Chondrocyte (in vitro differentiated cells): ENCODE data around the gene CAV1. TPM values are rescaled to one million over a fixed set of nuclear protein-coding genes. Genes with fewer than 3 reads are reported as not detected.
A peak's percentile ranks its signal among the peaks of the same experiment; 100 is the strongest.

Source experiments
- DNase-seq: peaks from one replicate; pipeline ENCODE4 v3.0.0; 2021; ENCODE audit warnings: mixed read lengths, low spot score
- H3K27ac Mint-ChIP-seq: one replicate; pipeline ENCODE4 v1.8.0; 2021; ENCODE audit warnings: mild to moderate bottlenecking, moderate library complexity, mixed read lengths; ENCODE audit not compliant: unreplicated experiment
- H3K27me3 Mint-ChIP-seq: 2 replicates; pipeline ENCODE4 v1.8.0; 2021; ENCODE audit warnings: low read depth, mixed read lengths
- H3K36me3 Mint-ChIP-seq: 2 replicates; pipeline ENCODE4 v1.8.0; 2021; ENCODE audit warnings: low read depth, mixed read lengths
- H3K4me1 Mint-ChIP-seq: 2 replicates; pipeline ENCODE4 v1.8.0; 2021; ENCODE audit warnings: low read depth, mild to moderate bottlenecking, mixed read lengths
- H3K4me3 Mint-ChIP-seq: one replicate; pipeline ENCODE4 v1.8.0; 2021; ENCODE audit warnings: mild to moderate bottlenecking, moderate library complexity, mixed read lengths; ENCODE audit not compliant: unreplicated experiment
- H3K9me3 Mint-ChIP-seq: 2 replicates; pipeline ENCODE4 v1.8.0; 2021; ENCODE audit warnings: low read depth, mixed read lengths
- CTCF ChIP-seq: fragments of 200-600 bp; sonication (generic); IDR thresholded peaks from 2 replicates; pipeline ENCODE4 v1.5.0; 2021; ENCODE audit warnings: antibody characterized with exemption, mild to moderate bottlenecking, moderate library complexity
- total RNA-seq: library from RNA; stranded (reverse); gene quantifications from 3 replicates; pipeline ENCODE4 v1.2.1, GENCODE V29; 2021

The CAV1 gene
- total RNA-seq, 1 donor from 2014 or later: 297 TPM

DNA sequence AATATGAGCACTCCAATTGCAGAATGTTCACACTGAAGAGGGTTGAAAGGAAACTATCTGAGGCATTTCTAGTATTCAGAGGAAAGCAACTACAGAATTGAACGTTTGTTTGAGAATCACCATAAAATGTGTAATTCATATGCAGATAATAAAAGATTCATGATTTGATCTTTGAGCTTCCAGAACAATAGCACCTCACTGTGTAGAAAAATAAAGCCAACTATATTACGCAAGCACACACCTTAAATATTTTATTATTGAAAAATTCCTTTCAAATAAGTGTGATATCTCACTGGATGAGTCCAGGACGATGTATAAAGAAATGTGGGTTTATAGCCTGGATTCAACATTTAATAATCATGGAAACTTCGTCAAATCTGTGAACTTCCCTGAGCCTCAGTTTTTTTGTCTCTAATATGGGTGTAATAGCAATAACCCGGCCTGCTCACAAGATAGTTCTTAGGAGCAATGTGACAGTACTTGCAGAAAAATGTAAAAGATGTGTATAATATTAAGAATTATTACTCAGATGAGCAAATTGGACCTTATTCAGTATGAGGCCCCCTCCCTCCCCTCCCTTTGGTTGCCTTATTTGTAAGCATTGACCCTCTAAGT is 36.8 kb upstream of the CAV1 start:
- no peak for DNase-seq
- H3K36me3 Mint-ChIP-seq: no peaks in the 10 kb centered on the region
- no peak overlapping the region for H3K4me3 Mint-ChIP-seq
- no peaks in the 10 kb centered on the region for H3K27me3 Mint-ChIP-seq
- H3K9me3 Mint-ChIP-seq: peaks cover 2% of the 10 kb centered on the region
- no peak overlapping the region for H3K27ac Mint-ChIP-seq
- peaks cover 62% of the 10 kb centered on the region for H3K4me1 Mint-ChIP-seq
- TF ChIP-seq CTCF: no peak

DNA sequence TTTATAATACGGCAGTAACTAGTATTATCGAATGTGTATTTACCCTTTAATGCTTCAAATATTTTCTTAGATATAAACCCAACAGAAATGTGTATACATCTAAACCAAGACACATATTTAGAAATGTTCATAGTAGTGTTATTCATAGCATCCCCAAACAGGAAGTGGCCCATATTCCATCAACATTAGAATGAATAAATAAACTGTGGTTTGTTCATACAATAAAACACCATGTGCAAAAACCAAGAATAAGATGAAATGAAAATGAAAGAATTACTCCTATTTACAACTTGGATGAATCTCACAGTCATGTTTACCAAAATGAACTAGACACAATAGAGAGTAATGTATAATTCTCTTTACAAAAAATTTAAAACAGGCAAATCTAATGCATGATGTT is 34.5 kb upstream of the CAV1 start:
- Mint-ChIP-seq H3K4me3 (no peak overlapping the region), H3K9me3 (no peaks in the 10 kb centered on the region), H3K27ac (no peak overlapping the region), H3K27me3 (no peaks in the 10 kb centered on the region), H3K36me3 (no peaks in the 10 kb centered on the region), H3K4me1 (peaks cover 59% of the 10 kb centered on the region)
- no peak for TF ChIP-seq CTCF
- DNase-seq: no peak

DNA sequence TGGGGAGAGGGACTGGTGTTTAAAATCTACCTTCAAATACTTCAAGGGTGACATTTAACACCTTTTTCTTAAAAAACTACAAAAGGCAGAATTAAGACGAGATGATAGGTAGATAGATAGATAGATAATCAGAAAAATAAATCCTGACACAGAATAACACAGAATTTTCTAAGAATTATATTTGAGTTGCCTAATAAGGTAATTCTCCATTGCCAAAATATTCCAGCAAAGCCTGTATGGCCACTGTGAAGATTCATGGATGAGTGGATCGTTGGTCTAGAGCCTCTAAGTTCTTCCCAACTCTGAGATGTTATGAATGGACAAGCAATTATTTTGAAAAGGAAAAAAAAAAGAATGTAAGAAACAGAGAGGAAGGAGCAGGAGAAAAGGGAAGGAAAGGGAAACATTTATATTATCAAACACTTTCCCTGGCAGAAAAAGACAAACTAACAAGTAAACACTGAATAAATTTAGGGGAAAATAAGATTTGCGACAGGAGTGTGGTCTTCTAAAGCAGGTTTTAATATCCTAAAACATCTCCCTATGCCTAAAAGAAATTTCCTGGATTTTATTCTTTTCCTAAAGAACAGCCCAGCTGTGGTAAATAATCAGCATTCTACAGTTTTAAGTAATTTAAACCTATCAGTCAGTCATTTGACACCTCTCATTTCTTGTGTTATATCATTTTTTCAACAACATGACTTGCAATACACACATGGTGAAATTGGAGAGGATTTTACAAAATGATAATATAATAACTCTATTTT is 32.8 kb upstream of the CAV1 start:
- peak overlapping the region; percentile 53 for H3K27ac Mint-ChIP-seq

GRCh38 chr7:116492654-116493109 is 32.2 kb upstream of the CAV1 start:
- H3K4me3 Mint-ChIP-seq: no peak overlapping the region
- H3K27me3 Mint-ChIP-seq: no peaks in the 10 kb centered on the region
- DNase-seq: no peak
- no peak for TF ChIP-seq CTCF
- H3K27ac Mint-ChIP-seq: peak overlapping the region; percentile 53
- peaks cover 3% of the 10 kb centered on the region for H3K9me3 Mint-ChIP-seq
- peaks cover 49% of the 10 kb centered on the region for H3K4me1 Mint-ChIP-seq
- H3K36me3 Mint-ChIP-seq: no peaks in the 10 kb centered on the region

More for the DNA sequence above, 32.8 kb upstream of the CAV1 start:
- Mint-ChIP-seq H3K9me3 (peaks cover 3% of the 10 kb centered on the region), H3K4me1 (peaks cover 52% of the 10 kb centered on the region), H3K36me3 (no peaks in the 10 kb centered on the region), H3K4me3 (no peak overlapping the region), H3K27me3 (no peaks in the 10 kb centered on the region)
- no peak for TF ChIP-seq CTCF
- no peak for DNase-seq

DNA sequence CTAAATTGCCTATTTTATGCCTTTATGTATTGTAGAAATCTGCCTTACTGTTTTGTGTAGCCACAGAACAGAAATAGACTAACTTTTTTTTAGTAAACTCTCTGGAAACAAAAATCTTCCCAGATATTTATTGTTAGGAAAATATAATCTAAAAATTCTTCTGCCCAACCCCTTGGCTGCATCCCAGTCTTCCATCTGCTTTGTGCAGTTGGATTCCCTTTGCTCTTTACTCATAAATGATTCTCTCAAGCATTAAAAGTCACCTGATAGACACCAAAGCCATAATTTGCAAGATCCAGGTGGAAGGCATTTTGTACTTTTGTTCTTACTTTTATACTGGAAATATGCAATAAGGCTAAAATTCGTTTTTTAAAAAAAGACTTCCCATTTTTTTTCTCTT is 31.4 kb upstream of the CAV1 start:
- TF ChIP-seq CTCF: no peak
- peaks cover 52% of the 10 kb centered on the region for H3K4me1 Mint-ChIP-seq
- H3K9me3 Mint-ChIP-seq: peaks cover 3% of the 10 kb centered on the region
- H3K27ac Mint-ChIP-seq: peak overlapping the region; percentile 50
- H3K27me3 Mint-ChIP-seq: no peaks in the 10 kb centered on the region
- H3K4me3 Mint-ChIP-seq: no peak overlapping the region
- no peak for DNase-seq
- no peaks in the 10 kb centered on the region for H3K36me3 Mint-ChIP-seq
